ENCODE data around the gene HIP1R.
A peak's percentile ranks its signal among the peaks of the same experiment; 100 is the strongest.

HIP1R gene

DNA sequence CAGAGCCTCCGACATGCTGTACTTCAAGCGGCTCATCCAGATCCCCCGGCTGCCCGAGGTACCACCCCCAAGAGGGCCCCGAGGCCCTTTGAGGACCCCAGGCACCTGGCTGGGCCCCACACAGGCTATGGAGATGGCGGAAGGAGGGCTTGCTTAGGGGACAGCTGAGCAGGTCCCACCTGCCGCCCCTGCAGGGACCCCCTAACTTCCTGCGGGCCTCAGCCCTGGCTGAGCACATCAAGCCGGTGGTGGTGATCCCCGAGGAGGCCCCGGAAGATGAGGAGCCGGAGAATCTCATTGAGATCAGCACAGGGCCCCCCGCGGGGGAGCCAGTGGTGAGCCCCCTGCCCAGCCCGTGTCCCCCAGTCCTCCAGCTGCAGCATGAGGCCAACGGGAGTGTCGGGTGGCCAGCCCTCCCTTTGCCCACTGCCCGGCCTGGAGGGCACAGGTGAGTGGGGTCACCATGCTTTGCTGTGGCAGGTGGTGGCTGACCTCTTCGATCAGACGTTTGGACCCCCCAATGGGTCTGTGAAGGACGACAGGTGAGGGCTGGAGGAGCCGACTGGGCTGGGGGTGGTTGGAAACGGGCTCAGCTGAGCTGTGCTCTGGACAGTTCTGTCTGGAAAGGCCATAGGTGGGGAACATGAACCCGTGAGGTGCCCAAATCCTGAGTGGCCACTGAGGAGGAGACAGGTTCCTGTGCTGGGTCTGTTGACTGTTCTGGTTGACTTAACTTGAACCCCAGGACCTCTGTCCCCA is 20.0 kb downstream of the HIP1R start:
- H3K27me3 ChIP-seq (ENCODE audit: control insufficient read depth in 2 of 2, insufficient read depth in 2 of 2, low read length in 2 of 2) = no peaks in the 10 kb centered on the region
- H3K9ac ChIP-seq (ENCODE audit: low read depth in 1 of 2, low read length in 2 of 2) = no peak overlapping the region
- H3K4me3 ChIP-seq (ENCODE audit: low read length in 2 of 2) = no peak overlapping the region
- no peak overlapping the region for H3K27ac ChIP-seq (ENCODE audit: low read depth in 2 of 2, low read length in 2 of 2)
- no peaks in the 10 kb centered on the region for H3K9me3 ChIP-seq (ENCODE audit: control insufficient read depth in 2 of 2, low read length in 2 of 2)
- peaks cover 23 to 26% of the 10 kb centered on the region in 2 donors for H3K36me3 ChIP-seq (ENCODE audit: control insufficient read depth in 2 of 2, insufficient read depth in 2 of 2, low read length in 2 of 2)
- peaks cover 0 to 3% of the 10 kb centered on the region in 2 donors for H3K4me1 ChIP-seq (ENCODE audit: control insufficient read depth in 2 of 2, insufficient read depth in 2 of 2, low read length in 2 of 2)

DNA sequence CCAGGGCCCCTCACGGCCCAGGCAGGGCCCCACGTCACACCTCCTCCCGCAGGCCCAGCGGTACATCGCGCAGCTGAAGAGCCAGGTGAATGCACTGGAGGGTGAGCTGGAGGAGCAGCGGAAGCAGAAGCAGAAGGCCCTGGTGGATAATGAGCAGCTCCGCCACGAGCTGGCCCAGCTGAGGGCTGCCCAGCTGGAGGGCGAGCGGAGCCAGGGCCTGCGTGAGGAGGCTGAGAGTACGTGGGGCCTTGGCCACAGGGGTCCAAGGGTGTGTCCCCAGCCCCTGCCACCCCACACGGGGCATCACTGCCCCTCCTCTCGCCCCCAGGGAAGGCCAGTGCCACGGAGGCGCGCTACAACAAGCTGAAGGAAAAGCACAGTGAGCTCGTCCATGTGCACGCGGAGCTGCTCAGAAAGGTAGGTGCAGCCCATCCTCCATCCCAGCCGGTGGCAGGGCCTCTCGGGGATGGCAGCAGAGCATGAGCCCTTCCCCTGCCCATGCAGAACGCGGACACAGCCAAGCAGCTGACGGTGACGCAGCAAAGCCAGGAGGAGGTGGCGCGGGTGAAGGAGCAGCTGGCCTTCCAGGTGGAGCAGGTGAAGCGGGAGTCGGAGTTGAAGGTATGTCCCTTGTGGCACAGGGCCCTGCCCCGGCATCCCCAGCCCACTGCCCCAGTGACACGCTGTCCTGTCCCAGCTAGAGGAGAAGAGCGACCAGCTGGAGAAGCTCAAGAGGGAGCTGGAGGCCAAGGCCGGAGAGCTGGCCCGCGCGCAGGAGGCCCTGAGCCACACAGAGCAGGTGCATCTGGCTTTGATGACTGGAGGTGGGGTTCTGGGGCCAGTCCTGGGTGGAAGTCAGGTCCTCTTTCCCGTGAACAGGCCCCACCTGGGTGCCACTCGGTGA is 20.9 kb downstream of the HIP1R start:
- H3K9ac ChIP-seq (ENCODE audit: low read depth in 1 of 2, low read length in 2 of 2) = no peak overlapping the region
- peaks cover 0 to 3% of the 10 kb centered on the region in 2 donors for H3K4me1 ChIP-seq (ENCODE audit: control insufficient read depth in 2 of 2, insufficient read depth in 2 of 2, low read length in 2 of 2)
- peaks cover 24 to 26% of the 10 kb centered on the region in 2 donors for H3K36me3 ChIP-seq (ENCODE audit: control insufficient read depth in 2 of 2, insufficient read depth in 2 of 2, low read length in 2 of 2)

DNA sequence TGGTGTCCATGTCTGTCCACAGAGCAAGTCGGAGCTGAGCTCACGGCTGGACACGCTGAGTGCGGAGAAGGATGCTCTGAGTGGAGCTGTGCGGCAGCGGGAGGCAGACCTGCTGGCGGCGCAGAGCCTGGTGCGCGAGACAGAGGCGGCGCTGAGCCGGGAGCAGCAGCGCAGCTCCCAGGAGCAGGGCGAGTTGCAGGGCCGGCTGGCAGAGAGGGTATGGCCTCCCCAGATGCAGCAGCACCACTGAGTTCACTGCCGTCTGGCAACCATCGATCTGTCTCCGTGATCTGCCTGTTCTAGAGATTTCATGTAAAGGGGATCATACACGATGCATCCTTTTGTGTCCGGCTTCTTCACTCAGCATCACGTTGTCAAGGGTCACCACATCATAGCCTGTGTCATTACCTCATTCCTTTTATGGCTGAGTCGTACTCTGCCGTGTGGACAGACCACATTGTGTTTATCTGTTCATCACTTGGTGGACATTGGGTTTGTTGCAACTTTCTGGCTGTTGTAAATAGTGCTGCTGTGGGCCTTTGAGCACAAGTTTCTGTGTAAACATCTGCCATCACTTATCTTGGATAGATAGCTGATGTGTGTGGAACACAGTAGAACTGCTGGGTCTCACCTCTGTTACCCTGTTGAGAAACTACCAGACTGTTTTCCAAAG is 21.9 kb downstream of the HIP1R start:
- H3K36me3 ChIP-seq (ENCODE audit: control insufficient read depth in 2 of 2, insufficient read depth in 2 of 2, low read length in 2 of 2) = peaks cover 24 to 27% of the 10 kb centered on the region in 2 donors

More for the DNA sequence above, 20.9 kb downstream of the HIP1R start:
- Histone ChIP-seq H3K9me3 (ENCODE audit: control insufficient read depth in 2 of 2, low read length in 2 of 2) (no peaks in the 10 kb centered on the region), H3K4me3 (ENCODE audit: low read length in 2 of 2) (no peak overlapping the region), H3K27ac (ENCODE audit: low read depth in 2 of 2, low read length in 2 of 2) (no peak overlapping the region), H3K27me3 (ENCODE audit: control insufficient read depth in 2 of 2, insufficient read depth in 2 of 2, low read length in 2 of 2) (no peaks in the 10 kb centered on the region)

DNA sequence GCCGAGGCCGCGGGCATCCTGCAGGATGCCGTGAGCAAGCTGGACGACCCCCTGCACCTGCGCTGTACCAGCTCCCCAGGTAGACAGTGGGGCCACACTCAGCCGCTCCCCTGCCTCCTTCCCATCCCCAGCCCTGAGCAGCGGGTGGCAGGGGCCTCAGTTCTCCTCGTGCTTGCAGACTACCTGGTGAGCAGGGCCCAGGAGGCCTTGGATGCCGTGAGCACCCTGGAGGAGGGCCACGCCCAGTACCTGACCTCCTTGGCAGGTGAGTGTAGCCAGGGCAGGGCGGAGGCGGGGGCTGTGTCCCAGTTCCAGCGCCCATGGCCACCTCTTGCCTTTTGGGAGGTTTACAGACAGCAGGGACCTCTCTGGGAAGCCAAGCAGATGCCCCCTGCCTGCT is 22.9 kb downstream of the HIP1R start:
- no peaks in the 10 kb centered on the region for H3K9me3 ChIP-seq (ENCODE audit: control insufficient read depth in 2 of 2, low read length in 2 of 2)
- H3K27ac ChIP-seq (ENCODE audit: low read depth in 2 of 2, low read length in 2 of 2) = no peak overlapping the region
- no peak overlapping the region for H3K4me3 ChIP-seq (ENCODE audit: low read length in 2 of 2)
- H3K36me3 ChIP-seq (ENCODE audit: control insufficient read depth in 2 of 2, insufficient read depth in 2 of 2, low read length in 2 of 2) = peaks cover 19 to 22% of the 10 kb centered on the region in 2 donors
- no peaks in the 10 kb centered on the region for H3K27me3 ChIP-seq (ENCODE audit: control insufficient read depth in 2 of 2, insufficient read depth in 2 of 2, low read length in 2 of 2)
- H3K9ac ChIP-seq (ENCODE audit: low read depth in 1 of 2, low read length in 2 of 2) = no peak overlapping the region
- H3K4me1 ChIP-seq (ENCODE audit: control insufficient read depth in 2 of 2, insufficient read depth in 2 of 2, low read length in 2 of 2) = peaks cover 12 to 15% of the 10 kb centered on the region in 2 donors

More for the DNA sequence above, 21.9 kb downstream of the HIP1R start:
- Histone ChIP-seq H3K4me1 (ENCODE audit: control insufficient read depth in 2 of 2, insufficient read depth in 2 of 2, low read length in 2 of 2) (peaks cover 5 to 8% of the 10 kb centered on the region in 2 donors), H3K9me3 (ENCODE audit: control insufficient read depth in 2 of 2, low read length in 2 of 2) (no peaks in the 10 kb centered on the region), H3K27ac (ENCODE audit: low read depth in 2 of 2, low read length in 2 of 2) (no peak overlapping the region), H3K4me3 (ENCODE audit: low read length in 2 of 2) (no peak overlapping the region), H3K9ac (ENCODE audit: low read depth in 1 of 2, low read length in 2 of 2) (no peak overlapping the region), H3K27me3 (ENCODE audit: control insufficient read depth in 2 of 2, insufficient read depth in 2 of 2, low read length in 2 of 2) (no peaks in the 10 kb centered on the region)

DNA sequence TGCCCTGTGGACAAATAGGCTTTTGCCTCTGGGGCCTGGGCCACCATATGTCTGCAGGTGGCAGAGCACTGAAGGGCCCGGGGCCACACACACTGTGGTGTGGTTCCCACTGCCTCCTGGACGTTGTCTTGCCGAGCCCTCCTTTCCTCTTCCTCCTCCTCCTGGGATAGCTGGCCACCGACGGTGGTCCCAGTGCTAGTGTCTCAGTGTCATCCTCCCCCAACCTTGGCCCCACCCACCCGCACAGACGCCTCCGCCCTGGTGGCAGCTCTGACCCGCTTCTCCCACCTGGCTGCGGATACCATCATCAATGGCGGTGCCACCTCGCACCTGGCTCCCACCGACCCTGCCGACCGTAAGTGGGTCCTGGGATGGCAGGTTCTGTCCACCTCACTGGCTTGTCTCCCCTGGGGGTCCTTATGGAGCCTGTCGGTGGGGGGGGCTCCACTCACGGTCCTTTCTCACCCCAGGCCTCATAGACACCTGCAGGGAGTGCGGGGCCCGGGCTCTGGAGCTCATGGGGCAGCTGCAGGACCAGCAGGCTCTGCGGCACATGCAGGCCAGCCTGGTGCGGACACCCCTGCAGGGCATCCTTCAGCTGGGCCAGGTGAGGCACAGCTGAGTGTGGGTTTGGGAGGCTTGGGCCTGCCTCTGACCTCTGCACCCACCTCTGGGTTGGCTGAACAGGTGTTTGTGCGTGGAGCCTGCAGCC is 23.5 kb downstream of the HIP1R start:
- no peak overlapping the region for H3K27ac ChIP-seq (ENCODE audit: low read depth in 2 of 2, low read length in 2 of 2)
- H3K27me3 ChIP-seq (ENCODE audit: control insufficient read depth in 2 of 2, insufficient read depth in 2 of 2, low read length in 2 of 2) = no peaks in the 10 kb centered on the region
- H3K4me3 ChIP-seq (ENCODE audit: low read length in 2 of 2) = no peak overlapping the region
- H3K36me3 ChIP-seq (ENCODE audit: control insufficient read depth in 2 of 2, insufficient read depth in 2 of 2, low read length in 2 of 2) = peaks cover 18 to 21% of the 10 kb centered on the region in 2 donors
- H3K9ac ChIP-seq (ENCODE audit: low read depth in 1 of 2, low read length in 2 of 2) = no peak overlapping the region
- H3K4me1 ChIP-seq (ENCODE audit: control insufficient read depth in 2 of 2, insufficient read depth in 2 of 2, low read length in 2 of 2) = peaks cover 18 to 21% of the 10 kb centered on the region in 2 donors
- no peaks in the 10 kb centered on the region for H3K9me3 ChIP-seq (ENCODE audit: control insufficient read depth in 2 of 2, low read length in 2 of 2)

DNA sequence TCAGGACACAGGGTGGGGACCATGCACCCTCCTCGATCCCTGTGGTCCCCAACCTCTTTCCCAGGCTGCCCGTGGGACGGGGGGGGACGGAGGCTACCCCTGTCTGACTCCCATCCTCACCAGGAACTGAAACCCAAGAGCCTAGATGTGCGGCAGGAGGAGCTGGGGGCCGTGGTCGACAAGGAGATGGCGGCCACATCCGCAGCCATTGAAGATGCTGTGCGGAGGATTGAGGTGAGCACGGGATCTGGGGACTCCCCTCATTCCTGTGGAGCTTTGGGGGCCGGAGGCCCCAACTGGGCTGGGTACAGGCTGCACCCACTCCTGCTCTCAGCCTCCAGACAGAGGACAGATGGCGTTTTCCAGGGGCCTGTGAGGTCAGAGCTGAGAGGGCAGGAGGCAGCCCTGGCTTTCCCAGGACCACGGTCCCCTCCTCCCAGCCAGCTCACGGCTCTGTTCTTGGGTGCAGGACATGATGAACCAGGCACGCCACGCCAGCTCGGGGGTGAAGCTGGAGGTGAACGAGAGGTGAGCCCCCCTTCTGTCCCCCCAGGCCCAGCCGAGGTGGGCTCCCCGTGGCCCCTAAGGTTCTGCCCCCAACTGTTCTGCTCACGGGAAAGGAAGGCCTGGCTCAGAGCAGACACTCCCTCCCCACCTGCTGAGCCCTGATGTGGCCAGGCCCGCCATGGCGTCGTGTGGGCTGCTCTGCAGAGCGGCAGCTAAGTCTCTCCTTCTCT is 24.2 kb downstream of the HIP1R start:
- H3K4me1 ChIP-seq (ENCODE audit: control insufficient read depth in 2 of 2, insufficient read depth in 2 of 2, low read length in 2 of 2) = peaks cover 21 to 22% of the 10 kb centered on the region in 2 donors
- H3K27ac ChIP-seq (ENCODE audit: low read depth in 2 of 2, low read length in 2 of 2) = no peak overlapping the region
- no peaks in the 10 kb centered on the region for H3K27me3 ChIP-seq (ENCODE audit: control insufficient read depth in 2 of 2, insufficient read depth in 2 of 2, low read length in 2 of 2)
- peaks cover 16 to 24% of the 10 kb centered on the region in 2 donors for H3K36me3 ChIP-seq (ENCODE audit: control insufficient read depth in 2 of 2, insufficient read depth in 2 of 2, low read length in 2 of 2)
- H3K4me3 ChIP-seq (ENCODE audit: low read length in 2 of 2) = no peak overlapping the region
- H3K9me3 ChIP-seq (ENCODE audit: control insufficient read depth in 2 of 2, low read length in 2 of 2) = no peaks in the 10 kb centered on the region
- H3K9ac ChIP-seq (ENCODE audit: low read depth in 1 of 2, low read length in 2 of 2) = no peak overlapping the region

DNA sequence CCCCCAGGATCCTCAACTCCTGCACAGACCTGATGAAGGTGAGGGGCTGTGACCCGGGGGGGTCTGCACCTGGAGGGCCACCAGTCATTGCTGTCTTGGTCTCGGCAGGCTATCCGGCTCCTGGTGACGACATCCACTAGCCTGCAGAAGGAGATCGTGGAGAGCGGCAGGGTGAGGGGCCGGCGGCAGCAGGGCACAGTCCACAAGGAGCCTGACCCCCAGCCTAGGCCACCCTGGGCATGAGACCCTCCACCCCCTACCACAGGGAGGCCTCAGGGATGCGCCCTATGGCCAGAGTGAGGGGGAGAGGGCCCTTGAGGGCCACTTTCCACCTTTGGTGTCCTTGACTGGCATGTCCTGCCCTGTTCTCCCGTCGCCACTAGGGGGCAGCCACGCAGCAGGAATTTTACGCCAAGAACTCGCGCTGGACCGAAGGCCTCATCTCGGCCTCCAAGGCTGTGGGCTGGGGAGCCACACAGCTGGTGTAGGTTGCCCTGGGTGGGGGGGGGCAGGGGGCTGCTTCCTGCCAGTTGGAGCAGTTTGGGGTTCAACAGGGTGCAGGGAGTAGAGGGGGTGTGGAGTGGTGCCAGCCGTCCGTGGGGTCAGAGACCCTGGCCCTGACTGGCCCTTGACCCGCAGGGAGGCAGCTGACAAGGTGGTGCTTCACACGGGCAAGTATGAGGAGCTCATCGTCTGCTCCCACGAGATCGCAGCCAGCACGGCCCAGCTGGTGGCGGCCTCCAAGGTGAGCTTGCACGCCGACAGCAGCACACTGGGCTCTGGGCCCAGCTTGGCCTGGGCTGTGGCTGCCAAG is 25.0 kb downstream of the HIP1R start:
- Histone ChIP-seq H3K27me3 (ENCODE audit: control insufficient read depth in 2 of 2, insufficient read depth in 2 of 2, low read length in 2 of 2) (no peaks in the 10 kb centered on the region), H3K36me3 (ENCODE audit: control insufficient read depth in 2 of 2, insufficient read depth in 2 of 2, low read length in 2 of 2) (peaks cover 21 to 31% of the 10 kb centered on the region in 2 donors), H3K9me3 (ENCODE audit: control insufficient read depth in 2 of 2, low read length in 2 of 2) (no peaks in the 10 kb centered on the region), H3K27ac (ENCODE audit: low read depth in 2 of 2, low read length in 2 of 2) (peak overlapping the region in 1 of 2 donors; percentile 52), H3K9ac (ENCODE audit: low read depth in 1 of 2, low read length in 2 of 2) (no peak overlapping the region), H3K4me3 (ENCODE audit: low read length in 2 of 2) (no peak overlapping the region), H3K4me1 (ENCODE audit: control insufficient read depth in 2 of 2, insufficient read depth in 2 of 2, low read length in 2 of 2) (peaks cover 21 to 22% of the 10 kb centered on the region in 2 donors)

DNA sequence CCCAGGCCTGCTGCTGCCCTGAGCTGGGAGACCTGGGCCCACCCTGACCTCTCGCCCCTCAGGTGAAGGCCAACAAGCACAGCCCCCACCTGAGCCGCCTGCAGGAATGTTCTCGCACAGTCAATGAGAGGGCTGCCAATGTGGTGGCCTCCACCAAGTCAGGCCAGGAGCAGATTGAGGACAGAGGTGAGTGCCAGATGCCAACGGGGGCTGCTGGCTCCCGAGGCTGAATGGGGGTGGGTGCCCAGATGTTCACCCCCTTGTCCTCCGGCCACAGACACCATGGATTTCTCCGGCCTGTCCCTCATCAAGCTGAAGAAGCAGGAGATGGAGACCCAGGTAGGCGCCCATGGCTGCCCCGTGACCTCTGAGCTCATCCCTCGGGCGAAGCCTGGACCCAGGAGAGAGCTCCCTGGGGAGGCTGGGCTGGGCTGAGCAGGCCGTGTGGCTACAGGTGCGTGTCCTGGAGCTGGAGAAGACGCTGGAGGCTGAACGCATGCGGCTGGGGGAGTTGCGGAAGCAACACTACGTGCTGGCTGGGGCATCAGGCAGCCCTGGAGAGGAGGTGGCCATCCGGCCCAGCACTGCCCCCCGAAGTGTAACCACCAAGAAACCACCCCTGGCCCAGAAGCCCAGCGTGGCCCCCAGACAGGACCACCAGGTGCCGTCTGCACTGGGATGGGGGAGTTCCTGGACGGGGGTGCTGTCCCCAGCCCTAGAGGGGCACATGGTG is 25.8 kb downstream of the HIP1R start:
- Histone ChIP-seq H3K27ac (ENCODE audit: low read depth in 2 of 2, low read length in 2 of 2) (peak overlapping the region in 1 of 2 donors; percentile 85), H3K9ac (ENCODE audit: low read depth in 1 of 2, low read length in 2 of 2) (no peak overlapping the region), H3K4me3 (ENCODE audit: low read length in 2 of 2) (no peak overlapping the region), H3K4me1 (ENCODE audit: control insufficient read depth in 2 of 2, insufficient read depth in 2 of 2, low read length in 2 of 2) (peaks cover 21 to 22% of the 10 kb centered on the region in 2 donors), H3K36me3 (ENCODE audit: control insufficient read depth in 2 of 2, insufficient read depth in 2 of 2, low read length in 2 of 2) (peaks cover 26 to 36% of the 10 kb centered on the region in 2 donors), H3K27me3 (ENCODE audit: control insufficient read depth in 2 of 2, insufficient read depth in 2 of 2, low read length in 2 of 2) (no peaks in the 10 kb centered on the region), H3K9me3 (ENCODE audit: control insufficient read depth in 2 of 2, low read length in 2 of 2) (no peaks in the 10 kb centered on the region)

All from mucosa of rectum (tissue), 2 donors.